Neural progenitor cell (in vitro differentiated cells): ENCODE data around the gene DNAH3.

Experiments
- CTCF ChIP-seq: fragments of 200-600 bp; sonication (generic); IDR thresholded peaks from 2 replicates; pipeline ENCODE4 v1.5.1; 2017; ENCODE audit warnings: antibody characterized with exemption, mild to moderate bottlenecking
- EZH2 ChIP-seq: fragments of 200-600 bp; sonication (generic); IDR thresholded peaks from 2 replicates; pipeline ENCODE4 v1.6.1; 2017; ENCODE audit warnings: antibody characterized with exemption, mild to moderate bottlenecking, moderate library complexity

- no peak for TF ChIP-seq CTCF
- TF ChIP-seq EZH2 = no peak
These were observed 80.1 kb downstream of the DNAH3 start for GRCh38 chr16:21070564-21070963.
